HepG2 (cell line): ENCODE data around the gene CES2. TPM values are rescaled to one million over a fixed set of nuclear protein-coding genes. Genes with fewer than 3 reads are reported as not detected.

ENCODE experiments used
- ATF7 ChIP-seq, 2 experiments: fragments of 450-650 bp in 1 of 2; sonication (generic) in 1 of 2; formaldehyde crosslinking in 1 of 2; IDR thresholded peaks; 2 replicates each; pipeline versions ENCODE4 v1.4.0 to v1.6.1; 2016 to 2020; ENCODE audit warnings: antibody characterized with exemption in 1 of 2, mild to moderate bottlenecking in 1 of 2, missing genetic modification reagents in 1 of 2
- GZF1 ChIP-seq: sonication (generic); formaldehyde crosslinking; IDR thresholded peaks from 2 replicates; pipeline ENCODE4 v1.5.1; 2020; ENCODE audit warnings: mild to moderate bottlenecking, missing genetic modification reagents
- MIER3 ChIP-seq: IDR thresholded peaks from 2 replicates; pipeline ENCODE4 v1.6.1; 2016; ENCODE audit warnings: missing compliant biosample characterization, borderline replicate concordance
- NAIF1 ChIP-seq: sonication (generic); formaldehyde crosslinking; IDR thresholded peaks from 2 replicates; pipeline ENCODE4 v1.5.0; 2020; ENCODE audit warnings: mild to moderate bottlenecking, missing genetic modification reagents, borderline replicate concordance
- NR1H2 ChIP-seq: sonication (generic); formaldehyde crosslinking; IDR thresholded peaks from 2 replicates; pipeline ENCODE4 v1.8.1; 2022; ENCODE audit warnings: low read depth, missing genetic modification reagents, borderline replicate concordance
- SP2 ChIP-seq: sonication (generic); formaldehyde crosslinking; IDR thresholded peaks from 2 replicates; pipeline ENCODE4 v1.5.1; 2020; ENCODE audit warnings: mild to moderate bottlenecking, missing genetic modification reagents
- U2AF2 ChIP-seq: fragments of 200-400 bp; formaldehyde crosslinking; IDR thresholded peaks from 2 replicates; pipeline ENCODE4 v1.6.1; 2017; ENCODE audit warnings: low read depth, mild to moderate bottlenecking, low read length
- YEATS2 ChIP-seq: sonication (generic); formaldehyde crosslinking; IDR thresholded peaks from 2 replicates; pipeline ENCODE4 v1.4.0; 2020; ENCODE audit warnings: missing genetic modification reagents, borderline replicate concordance
- ZC3H13 ChIP-seq: sonication (generic); formaldehyde crosslinking; IDR thresholded peaks from 2 replicates; pipeline ENCODE4 v1.8.1; 2023; ENCODE audit warnings: mild to moderate bottlenecking, missing genetic modification reagents, moderate library complexity
- ZFAT ChIP-seq: sonication (generic); formaldehyde crosslinking; conservative IDR thresholded peaks from 2 replicates; pipeline ENCODE4 v1.8.1; 2023; ENCODE audit warnings: missing genetic modification reagents, inconsistent platforms
- ZMYM4 ChIP-seq: sonication (generic); formaldehyde crosslinking; IDR thresholded peaks from 2 replicates; pipeline ENCODE4 v1.8.1; 2023; ENCODE audit warnings: mild to moderate bottlenecking, missing genetic modification reagents
- ZNF232 ChIP-seq: sonication (generic); formaldehyde crosslinking; IDR thresholded peaks from 2 replicates; pipeline ENCODE4 v1.4.0; 2020; ENCODE audit warnings: missing genetic modification reagents, borderline replicate concordance
- ZNF30 ChIP-seq: sonication (generic); formaldehyde crosslinking; IDR thresholded peaks from 2 replicates; pipeline ENCODE4 v1.5.0; 2020; ENCODE audit warnings: mild to moderate bottlenecking, missing genetic modification reagents
- ZNF333 ChIP-seq: sonication (generic); formaldehyde crosslinking; IDR thresholded peaks from 2 replicates; pipeline ENCODE4 v1.4.0; 2020; ENCODE audit warnings: mild to moderate bottlenecking, missing genetic modification reagents, borderline replicate concordance
- ZNF468 ChIP-seq: sonication (generic); formaldehyde crosslinking; IDR thresholded peaks from 2 replicates; pipeline ENCODE4 v1.8.0; 2022; ENCODE audit warnings: mild to moderate bottlenecking, moderate library complexity, missing genetic modification reagents
- ZNF556 ChIP-seq: sonication (generic); formaldehyde crosslinking; IDR thresholded peaks from 2 replicates; pipeline ENCODE4 v1.4.0; 2020; ENCODE audit warnings: mild to moderate bottlenecking, missing genetic modification reagents, borderline replicate concordance
- ZNF75D ChIP-seq: sonication (generic); formaldehyde crosslinking; IDR thresholded peaks from 2 replicates; pipeline ENCODE4 v1.8.1; 2023; ENCODE audit warnings: missing genetic modification reagents, mild to moderate bottlenecking, borderline replicate concordance
- ZSCAN22 ChIP-seq: sonication (generic); formaldehyde crosslinking; IDR thresholded peaks from 2 replicates; pipeline ENCODE4 v1.4.0; 2020; ENCODE audit warnings: mild to moderate bottlenecking, missing genetic modification reagents
- polyA plus RNA-seq, 8 experiments: library from polyadenylated mRNA; depleted of rRNA in 3 of 8; stranded (reverse) in 7 of 8; unstranded in 1 of 8; fragments of >200 nt; fragmentation: Illumina TruSeq in 4 of 8; extraction: Trizol in 4 of 8; gene quantifications; 2 replicates each; pipeline versions ENCODE4 v1.2.1 to v1.2.3, GENCODE V29; 2011 to 2016; ENCODE audit warnings: low read depth in 4 of 8, missing spikeins in 1 of 8, mixed read lengths in 1 of 8; ENCODE audit not compliant: insufficient read depth in 1 of 8
- total RNA-seq, 5 experiments: library from RNA; depleted of rRNA; stranded (reverse); fragments of >200 nt; fragmentation: Illumina TruSeq; extraction: Trizol; gene quantifications; 2 replicates each; pipeline ENCODE4 v1.2.3, GENCODE V29; 2016; ENCODE audit warnings: low read depth in 1 of 5
- TF ChIP-seq, protein P1 (sequence below): IDR thresholded peaks from 2 replicates; pipeline ENCODE4 v1.6.1; 2016; ENCODE audit warnings: low read depth, borderline replicate concordance
- TF ChIP-seq, protein P2 (sequence below): sonication (generic); formaldehyde crosslinking; IDR thresholded peaks from 2 replicates; pipeline ENCODE4 v1.8.0; 2022; ENCODE audit warnings: mild to moderate bottlenecking, missing genetic modification reagents, moderate library complexity
- TF ChIP-seq, protein P3 (sequence below): IDR thresholded peaks from 2 replicates; pipeline ENCODE4 v1.6.1; 2012; ENCODE audit warnings: low read depth, low read length, improper control_type of control experiment
- TF ChIP-seq, protein P4 (sequence below), 2 experiments: sonication (generic) in 1 of 2; formaldehyde crosslinking in 1 of 2; IDR thresholded peaks; 2 replicates each; pipeline versions ENCODE4 v1.4.0 to v1.6.1; 2018 to 2020; ENCODE audit warnings: missing genetic modification reagents in 2 of 2, borderline replicate concordance in 1 of 2, low read depth in 1 of 2, mild to moderate bottlenecking in 1 of 2, missing biosample characterization in 1 of 2
- TF ChIP-seq, protein P5 (sequence below): sonication (generic); formaldehyde crosslinking; IDR thresholded peaks from 2 replicates; pipeline ENCODE4 v1.5.0; 2020; ENCODE audit warnings: missing genetic modification reagents, mild to moderate bottlenecking, borderline replicate concordance

CES2 gene
- total and polyA plus RNA-seq, 2 of the 13 experiments (the other 11 are each of a cell fraction or from before 2014, with no cell fraction given), result 50.6 to 63.8 TPM

DNA sequence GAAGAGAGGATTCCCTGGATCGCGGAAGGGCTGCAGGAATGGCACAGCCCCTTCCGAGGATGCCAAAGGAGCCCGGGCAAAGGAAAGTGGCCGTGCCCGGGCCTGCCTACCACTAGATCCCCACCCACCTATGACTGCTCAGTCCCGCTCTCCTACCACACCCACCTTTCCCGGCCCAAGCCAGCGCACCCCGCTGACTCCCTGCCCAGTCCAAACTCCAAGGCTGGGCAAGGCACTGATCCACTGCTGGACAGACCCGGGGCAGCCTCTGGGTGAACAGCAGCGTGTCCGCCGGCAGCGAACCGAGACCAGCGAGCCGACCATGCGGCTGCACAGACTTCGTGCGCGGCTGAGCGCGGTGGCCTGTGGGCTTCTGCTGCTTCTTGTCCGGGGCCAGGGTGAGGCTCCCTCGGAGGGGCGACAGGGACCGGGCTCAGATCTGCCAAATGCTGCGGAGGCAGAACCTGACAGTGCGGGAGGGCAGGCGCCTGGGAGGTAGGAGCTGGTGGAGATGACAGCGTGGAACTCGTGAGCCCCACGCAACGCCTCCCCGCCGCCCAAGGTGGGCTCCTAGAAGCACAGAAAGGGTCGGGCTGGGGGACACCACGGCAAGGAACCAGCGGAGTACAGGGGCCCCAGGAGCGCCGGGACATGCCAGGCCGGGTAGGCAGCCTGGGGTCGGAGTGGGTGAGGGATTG lies at the start of gene CES2 (continued):
- TF ChIP-seq, protein P1, sequence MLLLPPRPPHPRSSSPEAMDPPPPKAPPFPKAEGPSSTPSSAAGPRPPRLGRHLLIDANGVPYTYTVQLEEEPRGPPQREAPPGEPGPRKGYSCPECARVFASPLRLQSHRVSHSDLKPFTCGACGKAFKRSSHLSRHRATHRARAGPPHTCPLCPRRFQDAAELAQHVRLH (CRISPR knock-in tag), result peak; percentile 81
- TF ChIP-seq, protein P2, sequence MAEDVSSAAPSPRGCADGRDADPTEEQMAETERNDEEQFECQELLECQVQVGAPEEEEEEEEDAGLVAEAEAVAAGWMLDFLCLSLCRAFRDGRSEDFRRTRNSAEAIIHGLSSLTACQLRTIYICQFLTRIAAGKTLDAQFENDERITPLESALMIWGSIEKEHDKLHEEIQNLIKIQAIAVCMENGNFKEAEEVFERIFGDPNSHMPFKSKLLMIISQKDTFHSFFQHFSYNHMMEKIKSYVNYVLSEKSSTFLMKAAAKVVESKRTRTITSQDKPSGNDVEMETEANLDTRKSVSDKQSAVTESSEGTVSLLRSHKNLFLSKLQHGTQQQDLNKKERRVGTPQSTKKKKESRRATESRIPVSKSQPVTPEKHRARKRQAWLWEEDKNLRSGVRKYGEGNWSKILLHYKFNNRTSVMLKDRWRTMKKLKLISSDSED (CRISPR knock-in tag), result no peak
- TF ChIP-seq, protein P3, sequence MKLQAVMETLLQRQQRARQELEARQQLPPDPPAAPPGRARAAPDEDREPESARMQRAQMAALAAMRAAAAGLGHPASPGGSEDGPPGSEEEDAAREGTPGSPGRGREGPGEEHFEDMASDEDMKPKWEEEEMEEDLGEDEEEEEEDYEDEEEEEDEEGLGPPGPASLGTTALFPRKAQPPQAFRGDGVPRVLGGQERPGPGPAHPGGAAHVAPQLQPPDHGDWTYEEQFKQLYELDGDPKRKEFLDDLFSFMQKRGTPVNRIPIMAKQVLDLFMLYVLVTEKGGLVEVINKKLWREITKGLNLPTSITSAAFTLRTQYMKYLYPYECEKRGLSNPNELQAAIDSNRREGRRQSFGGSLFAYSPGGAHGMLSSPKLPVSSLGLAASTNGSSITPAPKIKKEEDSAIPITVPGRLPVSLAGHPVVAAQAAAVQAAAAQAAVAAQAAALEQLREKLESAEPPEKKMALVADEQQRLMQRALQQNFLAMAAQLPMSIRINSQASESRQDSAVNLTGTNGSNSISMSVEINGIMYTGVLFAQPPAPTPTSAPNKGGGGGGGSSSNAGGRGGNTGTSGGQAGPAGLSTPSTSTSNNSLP, result peak; percentile 53; the same call in 1 of the 2 replicates
- peak; percentile 27; the same call in 1 of the 2 replicates for TF ChIP-seq GZF1
- TF ChIP-seq ATF7 (IDR thresholded peaks at IDR 0.05), result no peak
- peak; percentile 13; the same call in 1 of the 2 replicates for TF ChIP-seq ATF7 (CRISPR knock-in tag; IDR thresholded peaks at IDR 0.05)
- peak; percentile 60; the same call in 1 of the 2 replicates for TF ChIP-seq MIER3 (CRISPR knock-in tag)
- TF ChIP-seq ZC3H13, result peak; percentile 100
- 0 out of 2 replicates have a peak, but pooled peaks have one; percentile 73 for TF ChIP-seq NR1H2
- TF ChIP-seq ZNF75D (CRISPR knock-in tag), result no peak
- no peak for TF ChIP-seq U2AF2
- no peak for TF ChIP-seq SP2 (CRISPR knock-in tag)
- TF ChIP-seq ZNF468 (CRISPR knock-in tag), result peak; percentile 81; the same call in 1 of the 2 replicates
- TF ChIP-seq, protein P4, sequence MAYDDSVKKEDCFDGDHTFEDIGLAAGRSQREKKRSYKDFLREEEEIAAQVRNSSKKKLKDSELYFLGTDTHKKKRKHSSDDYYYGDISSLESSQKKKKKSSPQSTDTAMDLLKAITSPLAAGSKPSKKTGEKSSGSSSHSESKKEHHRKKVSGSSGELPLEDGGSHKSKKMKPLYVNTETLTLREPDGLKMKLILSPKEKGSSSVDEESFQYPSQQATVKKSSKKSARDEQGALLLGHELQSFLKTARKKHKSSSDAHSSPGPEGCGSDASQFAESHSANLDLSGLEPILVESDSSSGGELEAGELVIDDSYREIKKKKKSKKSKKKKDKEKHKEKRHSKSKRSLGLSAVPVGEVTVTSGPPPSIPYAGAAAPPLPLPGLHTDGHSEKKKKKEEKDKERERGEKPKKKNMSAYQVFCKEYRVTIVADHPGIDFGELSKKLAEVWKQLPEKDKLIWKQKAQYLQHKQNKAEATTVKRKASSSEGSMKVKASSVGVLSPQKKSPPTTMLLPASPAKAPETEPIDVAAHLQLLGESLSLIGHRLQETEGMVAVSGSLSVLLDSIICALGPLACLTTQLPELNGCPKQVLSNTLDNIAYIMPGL (CRISPR knock-in tag; IDR thresholded peaks at IDR 0.05; ENCODE audit: borderline replicate concordance in 1 of 2, low read depth in 1 of 2), result peak; percentile 73 to 76; a peak in 3 of 4 replicates
- peak; percentile 19; the same call in 1 of the 2 replicates for TF ChIP-seq ZNF556
- TF ChIP-seq, protein P5, sequence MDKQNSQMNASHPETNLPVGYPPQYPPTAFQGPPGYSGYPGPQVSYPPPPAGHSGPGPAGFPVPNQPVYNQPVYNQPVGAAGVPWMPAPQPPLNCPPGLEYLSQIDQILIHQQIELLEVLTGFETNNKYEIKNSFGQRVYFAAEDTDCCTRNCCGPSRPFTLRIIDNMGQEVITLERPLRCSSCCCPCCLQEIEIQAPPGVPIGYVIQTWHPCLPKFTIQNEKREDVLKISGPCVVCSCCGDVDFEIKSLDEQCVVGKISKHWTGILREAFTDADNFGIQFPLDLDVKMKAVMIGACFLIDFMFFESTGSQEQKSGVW (CRISPR knock-in tag), result peak; percentile 90; the same call in 1 of the 2 replicates
- TF ChIP-seq ZSCAN22 (CRISPR knock-in tag), result no peak
- TF ChIP-seq ZNF333, result peak; percentile 71; the same call in 1 of the 2 replicates
- TF ChIP-seq ZNF232 (CRISPR knock-in tag), result peak; percentile 29
- TF ChIP-seq ZFAT, result peak; percentile 44; the same call in 1 of the 2 replicates
- TF ChIP-seq ZMYM4 (CRISPR knock-in tag), result no peak; the same call in 1 of the 2 replicates
- no peak for TF ChIP-seq NAIF1 (CRISPR knock-in tag)
- TF ChIP-seq YEATS2 (CRISPR knock-in tag), result peak; percentile 71; the same call in 1 of the 2 replicates
- TF ChIP-seq ZNF30 (CRISPR knock-in tag), result no peak
